ENCODE results near the gene HVCN1. TPM values are rescaled to one million over a fixed set of nuclear protein-coding genes. Genes with fewer than 3 reads are reported as not detected.

HVCN1 gene
- total and polyA plus RNA-seq, 8 donors, result 10.7 to 19.3 (median 17.0) TPM

GRCh38 chr12:110687396-110688169, 1.3 kb downstream of the HVCN1 start:
- no peaks in the 10 kb centered on the region for H3K9me3 ChIP-seq
- intact Hi-C loops (cut with DNase I), result no loop called here
- no peak overlapping the region for H3K27ac ChIP-seq
- H3K4me1 ChIP-seq, result peaks cover 9 to 48% of the 10 kb centered on the region in 2 donors
- no peak for TF ChIP-seq CTCF (IDR thresholded peaks at IDR 0.05)
- peaks cover 0 to 36% of the 10 kb centered on the region in 2 donors for H3K27me3 ChIP-seq
- peak overlapping the region in 1 of 2 donors; percentile 60 for H3K4me3 ChIP-seq
- peak in 1 of 4 donors; percentile 57 for DNase-seq
- peaks cover 0 to 5% of the 10 kb centered on the region in 2 donors for H3K36me3 ChIP-seq
- no peak for ATAC-seq

GRCh38 chr12:110686294-110686903, 2.5 kb downstream of the HVCN1 start:
- intact Hi-C loops (cut with DNase I), result no loop called here
- ATAC-seq (no peak), DNase-seq (no peak)
- H3K27me3 ChIP-seq, result peaks cover 0 to 36% of the 10 kb centered on the region in 2 donors
- no peak overlapping the region for H3K4me3 ChIP-seq
- peaks cover 9 to 45% of the 10 kb centered on the region in 2 donors for H3K4me1 ChIP-seq
- peaks cover 0 to 5% of the 10 kb centered on the region in 2 donors for H3K36me3 ChIP-seq
- no peak overlapping the region for H3K27ac ChIP-seq
- no peak for TF ChIP-seq CTCF (IDR thresholded peaks at IDR 0.05)
- H3K9me3 ChIP-seq, result no peaks in the 10 kb centered on the region

- Histone ChIP-seq H3K9me3 (no peaks in the 10 kb centered on the region), H3K27ac (no peak overlapping the region), H3K27me3 (peaks cover 0 to 27% of the 10 kb centered on the region in 2 donors), H3K4me1 (peaks cover 9 to 24% of the 10 kb centered on the region in 2 donors), H3K36me3 (peaks cover 0 to 5% of the 10 kb centered on the region in 2 donors), H3K4me3 (no peak overlapping the region)
- no peak for TF ChIP-seq CTCF (IDR thresholded peaks at IDR 0.05)
- ATAC-seq, result no peak
- intact Hi-C loops (cut with DNase I), result no loop called here
- DNase-seq, result peak in 1 of 4 donors; percentile 28
Observed at GRCh38 chr12:110684312-110684836, 4.5 kb downstream of the HVCN1 start.

GRCh38 chr12:110683888-110684287, 5.0 kb downstream of the HVCN1 start:
- H3K36me3 ChIP-seq, result peaks cover 0 to 5% of the 10 kb centered on the region in 2 donors
- ATAC-seq, result no peak
- TF ChIP-seq CTCF (IDR thresholded peaks at IDR 0.05), result no peak
- no peaks in the 10 kb centered on the region for H3K9me3 ChIP-seq
- H3K4me1 ChIP-seq, result peaks cover 9 to 21% of the 10 kb centered on the region in 2 donors
- intact Hi-C loops (cut with DNase I), result no loop called here
- no peak for DNase-seq
- H3K4me3 ChIP-seq, result no peak overlapping the region
- peaks cover 0 to 22% of the 10 kb centered on the region in 2 donors for H3K27me3 ChIP-seq
- H3K27ac ChIP-seq, result no peak overlapping the region

- Histone ChIP-seq H3K4me3 (no peak overlapping the region), H3K27ac (no peak overlapping the region)
- TF ChIP-seq CTCF (IDR thresholded peaks at IDR 0.05), result no peak
Observed at GRCh38 chr12:110680032-110680431, 8.9 kb downstream of the HVCN1 start.

More at GRCh38 chr12:110680032-110680431, 8.9 kb downstream of the HVCN1 start:
- intact Hi-C loops (cut with DNase I), result no loop called here
- ATAC-seq, result no peak
- DNase-seq, result no peak
- Histone ChIP-seq H3K9me3 (no peaks in the 10 kb centered on the region), H3K4me1 (peaks cover 0 to 10% of the 10 kb centered on the region in 2 donors), H3K36me3 (peaks cover 0 to 5% of the 10 kb centered on the region in 2 donors), H3K27me3 (no peaks in the 10 kb centered on the region)

Measured in left lung (tissue), 10 donors.